ENCODE measurements around the gene SFXN5. TPM values are rescaled to one million over a fixed set of nuclear protein-coding genes. Genes with fewer than 3 reads are reported as not detected.

The SFXN5 gene
- total RNA-seq, 1 experiment from 2014 or later, result 22.0 TPM

GRCh38 chr2:73109431-73110167 is 38.1 kb upstream of the SFXN5 start:
- ChIA-PET CTCF (no interaction called here), POLR2A (ENCODE audit: unreplicated experiment) (no interaction called here)
- no TSS peak for BruUV-seq (replicated peaks)
- Histone ChIP-seq H3K9me3 (ENCODE audit: low read length) (no peaks in the 10 kb centered on the region), H3F3A (ENCODE audit: low read length, unreplicated experiment) (no peaks in the 10 kb centered on the region), H3K79me2 (ENCODE audit: low read length) (peaks cover 79% of the 10 kb centered on the region), H3K4me3 (ENCODE audit: low read length) (no peak overlapping the region), H3K36me3 (ENCODE audit: low read depth, low read length) (no peaks in the 10 kb centered on the region), H3K27ac (ENCODE audit: low read length) (no peak overlapping the region), H3K27me3 (ENCODE audit: low read length) (no peaks in the 10 kb centered on the region), H3K4me2 (ENCODE audit: low read length) (peak overlapping the region; percentile 98; the same call in 1 of the 2 replicates), H3K9me2 (replicated peaks; ENCODE audit: low read length) (no peaks in the 10 kb centered on the region), H2AFZ (ENCODE audit: low read length) (no peak overlapping the region), H3K4me1 (ENCODE audit: insufficient read depth, low read length) (peaks cover 18% of the 10 kb centered on the region), H3K9ac (ENCODE audit: low read length) (no peak overlapping the region), H4K20me1 (ENCODE audit: low read length) (peaks cover 20% of the 10 kb centered on the region; the same call in 1 of the 2 replicates)
- intact Hi-C loops (cut with micrococcal nuclease), result loop anchor here (2.0 kb wide), 1 partner anchor 67 kb away; no protein-coding TSS in a partner anchor
- ATAC-seq (no peak), DNase-seq (no peak)
- TF ChIP-seq EZH2 (IDR thresholded peaks at IDR 0.05; ENCODE audit: low read length, unreplicated experiment), result no peak
- TF ChIP-seq CTCF (conservative IDR thresholded peaks at IDR 0.05; ENCODE audit: low read depth, low read length), result no peak
- no peak for TF ChIP-seq EZH2phosphoT487 (IDR thresholded peaks at IDR 0.05; ENCODE audit: borderline replicate concordance, low read length)

GRCh38 chr2:73107211-73107926 is 35.9 kb upstream of the SFXN5 start:
- H3K4me1 ChIP-seq (ENCODE audit: insufficient read depth, low read length), result peaks cover 15% of the 10 kb centered on the region
- CTCF ChIA-PET, result no interaction called here
- no peaks in the 10 kb centered on the region for H3K27me3 ChIP-seq (ENCODE audit: low read length)
- intact Hi-C loops (cut with micrococcal nuclease), result no loop called here
- H3K9me2 ChIP-seq (replicated peaks; ENCODE audit: low read length), result no peaks in the 10 kb centered on the region
- H2AFZ ChIP-seq (ENCODE audit: low read length), result no peak overlapping the region
- no peaks in the 10 kb centered on the region for H3K9me3 ChIP-seq (ENCODE audit: low read length)
- H4K20me1 ChIP-seq (ENCODE audit: low read length), result peaks cover 20% of the 10 kb centered on the region; the same call in 1 of the 2 replicates
- POLR2A ChIA-PET (ENCODE audit: unreplicated experiment), result interaction anchor here (0.6 kb wide), 1 partner anchor 141 kb away, joined by 3 read pairs; no protein-coding TSS in a partner anchor
- H3K4me2 ChIP-seq (ENCODE audit: low read length), result no peak overlapping the region
- ATAC-seq (no peak), DNase-seq (no peak)
- no peaks in the 10 kb centered on the region for H3F3A ChIP-seq (ENCODE audit: low read length, unreplicated experiment)
- no peaks in the 10 kb centered on the region for H3K36me3 ChIP-seq (ENCODE audit: low read depth, low read length)
- H3K9ac ChIP-seq (ENCODE audit: low read length), result no peak overlapping the region
- no peak overlapping the region for H3K4me3 ChIP-seq (ENCODE audit: low read length)
- TF ChIP-seq CTCF (conservative IDR thresholded peaks at IDR 0.05; ENCODE audit: low read depth, low read length), result no peak
- peaks cover 96% of the 10 kb centered on the region for H3K79me2 ChIP-seq (ENCODE audit: low read length)
- BruUV-seq (replicated peaks), result no TSS peak
- H3K27ac ChIP-seq (ENCODE audit: low read length), result no peak overlapping the region

- no TSS peak for BruUV-seq (replicated peaks)
- Histone ChIP-seq H3F3A (ENCODE audit: low read length, unreplicated experiment) (no peaks in the 10 kb centered on the region), H3K4me2 (ENCODE audit: low read length) (no peak overlapping the region), H3K9me3 (ENCODE audit: low read length) (no peaks in the 10 kb centered on the region), H3K4me3 (ENCODE audit: low read length) (no peak overlapping the region), H3K9me2 (replicated peaks; ENCODE audit: low read length) (no peaks in the 10 kb centered on the region), H2AFZ (ENCODE audit: low read length) (no peak overlapping the region), H4K20me1 (ENCODE audit: low read length) (peaks cover 20% of the 10 kb centered on the region; the same call in 1 of the 2 replicates), H3K27me3 (ENCODE audit: low read length) (no peaks in the 10 kb centered on the region), H3K9ac (ENCODE audit: low read length) (no peak overlapping the region), H3K27ac (ENCODE audit: low read length) (no peak overlapping the region), H3K4me1 (ENCODE audit: insufficient read depth, low read length) (peaks cover 18% of the 10 kb centered on the region), H3K36me3 (ENCODE audit: low read depth, low read length) (no peaks in the 10 kb centered on the region), H3K79me2 (ENCODE audit: low read length) (peaks cover 96% of the 10 kb centered on the region)
- intact Hi-C loops (cut with micrococcal nuclease), result no loop called here
- DNase-seq (no peak), ATAC-seq (no peak)
- ChIA-PET POLR2A (ENCODE audit: unreplicated experiment) (no interaction called here), CTCF (no interaction called here)
- TF ChIP-seq CTCF (conservative IDR thresholded peaks at IDR 0.05; ENCODE audit: low read depth, low read length), result no peak
- TF ChIP-seq EZH2phosphoT487 (IDR thresholded peaks at IDR 0.05; ENCODE audit: borderline replicate concordance, low read length), result no peak
- TF ChIP-seq EZH2 (IDR thresholded peaks at IDR 0.05; ENCODE audit: low read length, unreplicated experiment), result no peak
Measured at GRCh38 chr2:73106791-73107190, 35.3 kb upstream of the SFXN5 start.
